ENCODE measurements around the gene EHBP1. TPM values are rescaled to one million over a fixed set of nuclear protein-coding genes. Genes with fewer than 3 reads are reported as not detected.
A peak's percentile ranks its signal among the peaks of the same experiment; 100 is the strongest.

The EHBP1 gene
- total RNA-seq, 2 donors from 2014 or later: 23.7 to 34.3 TPM

GRCh38 chr2:62789518-62789917 lies 84.0 kb downstream of the EHBP1 start:
- no peaks in the 10 kb centered on the region for H3K36me3 Mint-ChIP-seq
- H3K27me3 Mint-ChIP-seq: no peaks in the 10 kb centered on the region
- ATAC-seq (no peak), DNase-seq (ENCODE audit: low spot score) (no peak)
- no peaks in the 10 kb centered on the region for H3K9me3 Mint-ChIP-seq
- H3K4me1 Mint-ChIP-seq (ENCODE audit: low read depth in 2 of 2): peaks cover 0 to 14% of the 10 kb centered on the region in 2 donors
- no peak overlapping the region for H3K27ac Mint-ChIP-seq
- H3K4me3 Mint-ChIP-seq: no peak overlapping the region

GRCh38 chr2:62789918-62790317 lies 84.4 kb downstream of the EHBP1 start:
- H3K36me3 Mint-ChIP-seq: no peaks in the 10 kb centered on the region
- no peaks in the 10 kb centered on the region for H3K27me3 Mint-ChIP-seq
- H3K4me1 Mint-ChIP-seq (ENCODE audit: low read depth in 2 of 2): peaks cover 0 to 14% of the 10 kb centered on the region in 2 donors
- DNase-seq (ENCODE audit: low spot score) (no peak), ATAC-seq (no peak)
- no peaks in the 10 kb centered on the region for H3K9me3 Mint-ChIP-seq
- H3K4me3 Mint-ChIP-seq: no peak overlapping the region
- H3K27ac Mint-ChIP-seq: no peak overlapping the region

GRCh38 chr2:62792408-62792807 lies 86.9 kb downstream of the EHBP1 start:
- no peaks in the 10 kb centered on the region for H3K9me3 Mint-ChIP-seq
- peaks cover 0 to 5% of the 10 kb centered on the region in 2 donors for H3K4me1 Mint-ChIP-seq (ENCODE audit: low read depth in 2 of 2)
- ATAC-seq (no peak), DNase-seq (ENCODE audit: low spot score) (no peak)
- H3K27ac Mint-ChIP-seq: peak overlapping the region in 1 of 2 donors; percentile 5
- no peaks in the 10 kb centered on the region for H3K36me3 Mint-ChIP-seq
- H3K27me3 Mint-ChIP-seq: no peaks in the 10 kb centered on the region
- H3K4me3 Mint-ChIP-seq: no peak overlapping the region

GRCh38 chr2:62793213-62793612 lies 87.7 kb downstream of the EHBP1 start:
- Mint-ChIP-seq H3K27me3 (no peaks in the 10 kb centered on the region), H3K27ac (no peak overlapping the region), H3K4me3 (no peak overlapping the region), H3K36me3 (no peaks in the 10 kb centered on the region), H3K4me1 (ENCODE audit: low read depth in 2 of 2) (peaks cover 0 to 5% of the 10 kb centered on the region in 2 donors), H3K9me3 (no peaks in the 10 kb centered on the region)
- no peak for DNase-seq (ENCODE audit: low spot score)
- no peak for ATAC-seq

- DNase-seq (ENCODE audit: low spot score) (no peak), ATAC-seq (no peak)
- H3K4me3 Mint-ChIP-seq: no peak overlapping the region
- H3K27me3 Mint-ChIP-seq: no peaks in the 10 kb centered on the region
- H3K36me3 Mint-ChIP-seq: no peaks in the 10 kb centered on the region
- no peaks in the 10 kb centered on the region for H3K9me3 Mint-ChIP-seq
- no peak overlapping the region for H3K27ac Mint-ChIP-seq
- no peaks in the 10 kb centered on the region for H3K4me1 Mint-ChIP-seq (ENCODE audit: low read depth in 2 of 2)
Measured at GRCh38 chr2:62794791-62795190, 89.3 kb downstream of the EHBP1 start.

- no peak for ATAC-seq
- no peak for DNase-seq (ENCODE audit: low spot score)
- H3K4me3 Mint-ChIP-seq: no peak overlapping the region
- H3K27me3 Mint-ChIP-seq: no peaks in the 10 kb centered on the region
- no peaks in the 10 kb centered on the region for H3K36me3 Mint-ChIP-seq
- no peaks in the 10 kb centered on the region for H3K4me1 Mint-ChIP-seq (ENCODE audit: low read depth in 2 of 2)
- no peak overlapping the region for H3K27ac Mint-ChIP-seq
- no peaks in the 10 kb centered on the region for H3K9me3 Mint-ChIP-seq
Measured at GRCh38 chr2:62795341-62795740, 89.8 kb downstream of the EHBP1 start.

- Mint-ChIP-seq H3K27me3 (no peaks in the 10 kb centered on the region), H3K4me1 (ENCODE audit: low read depth in 2 of 2) (peaks cover 5 to 8% of the 10 kb centered on the region in 2 donors), H3K9me3 (no peaks in the 10 kb centered on the region), H3K27ac (no peak overlapping the region), H3K36me3 (no peaks in the 10 kb centered on the region), H3K4me3 (no peak overlapping the region)
- ATAC-seq: no peak
- DNase-seq (ENCODE audit: low spot score): no peak
Measured at GRCh38 chr2:62797107-62797506, 91.6 kb downstream of the EHBP1 start.

GRCh38 chr2:62800618-62801017 lies 95.1 kb downstream of the EHBP1 start:
- ATAC-seq (no peak), DNase-seq (ENCODE audit: low spot score) (no peak)
- Mint-ChIP-seq H3K9me3 (no peaks in the 10 kb centered on the region), H3K27me3 (no peaks in the 10 kb centered on the region), H3K36me3 (no peaks in the 10 kb centered on the region), H3K27ac (no peak overlapping the region), H3K4me3 (no peak overlapping the region), H3K4me1 (ENCODE audit: low read depth in 2 of 2) (peaks cover 7 to 9% of the 10 kb centered on the region in 2 donors)

GRCh38 chr2:62801110-62801509 lies 95.6 kb downstream of the EHBP1 start:
- Mint-ChIP-seq H3K27me3 (no peaks in the 10 kb centered on the region), H3K4me1 (ENCODE audit: low read depth in 2 of 2) (peaks cover 7 to 9% of the 10 kb centered on the region in 2 donors), H3K27ac (no peak overlapping the region), H3K9me3 (peaks cover under 1% of the 10 kb centered on the region), H3K36me3 (no peaks in the 10 kb centered on the region), H3K4me3 (no peak overlapping the region)
- DNase-seq (ENCODE audit: low spot score) (no peak), ATAC-seq (no peak)

GRCh38 chr2:62801814-62802523 lies 96.5 kb downstream of the EHBP1 start:
- H3K4me3 Mint-ChIP-seq: peak overlapping the region; percentile 42
- peaks cover 7 to 12% of the 10 kb centered on the region in 2 donors for H3K4me1 Mint-ChIP-seq (ENCODE audit: low read depth in 2 of 2)
- no peaks in the 10 kb centered on the region for H3K27me3 Mint-ChIP-seq
- peaks cover 3% of the 10 kb centered on the region for H3K9me3 Mint-ChIP-seq
- ATAC-seq (peak in 1 of 2 donors; percentile 24), DNase-seq (ENCODE audit: low spot score) (no peak)
- no peaks in the 10 kb centered on the region for H3K36me3 Mint-ChIP-seq
- no peak overlapping the region for H3K27ac Mint-ChIP-seq

GRCh38 chr2:62803961-62804360 lies 98.4 kb downstream of the EHBP1 start:
- no peaks in the 10 kb centered on the region for H3K27me3 Mint-ChIP-seq
- peaks cover 15 to 20% of the 10 kb centered on the region in 2 donors for H3K4me1 Mint-ChIP-seq (ENCODE audit: low read depth in 2 of 2)
- ATAC-seq (no peak), DNase-seq (ENCODE audit: low spot score) (no peak)
- H3K36me3 Mint-ChIP-seq: peaks cover 13% of the 10 kb centered on the region
- no peak overlapping the region for H3K4me3 Mint-ChIP-seq
- H3K9me3 Mint-ChIP-seq: peaks cover 3% of the 10 kb centered on the region
- no peak overlapping the region for H3K27ac Mint-ChIP-seq

- Mint-ChIP-seq H3K4me3 (no peak overlapping the region), H3K27ac (no peak overlapping the region), H3K27me3 (no peaks in the 10 kb centered on the region), H3K36me3 (peaks cover 13% of the 10 kb centered on the region), H3K4me1 (ENCODE audit: low read depth in 2 of 2) (peaks cover 15 to 22% of the 10 kb centered on the region in 2 donors), H3K9me3 (peaks cover 3% of the 10 kb centered on the region)
- no peak for DNase-seq (ENCODE audit: low spot score)
- ATAC-seq: no peak
Measured at GRCh38 chr2:62806231-62806630, 100.7 kb downstream of the EHBP1 start.

- H3K36me3 Mint-ChIP-seq: peaks cover 13% of the 10 kb centered on the region
- no peaks in the 10 kb centered on the region for H3K27me3 Mint-ChIP-seq
- no peak for ATAC-seq
- H3K27ac Mint-ChIP-seq: no peak overlapping the region
- peaks cover 3% of the 10 kb centered on the region for H3K9me3 Mint-ChIP-seq
- DNase-seq (ENCODE audit: low spot score): no peak
- no peak overlapping the region for H3K4me3 Mint-ChIP-seq
- peaks cover 9 to 20% of the 10 kb centered on the region in 2 donors for H3K4me1 Mint-ChIP-seq (ENCODE audit: low read depth in 2 of 2)
Measured at GRCh38 chr2:62808554-62808953, 103.0 kb downstream of the EHBP1 start.

GRCh38 chr2:62811086-62811485 lies 105.6 kb downstream of the EHBP1 start:
- no peak overlapping the region for H3K27ac Mint-ChIP-seq
- H3K9me3 Mint-ChIP-seq: peaks cover 3% of the 10 kb centered on the region
- DNase-seq (ENCODE audit: low spot score) (no peak), ATAC-seq (no peak)
- peaks cover 15 to 25% of the 10 kb centered on the region in 2 donors for H3K4me1 Mint-ChIP-seq (ENCODE audit: low read depth in 2 of 2)
- no peak overlapping the region for H3K4me3 Mint-ChIP-seq
- no peaks in the 10 kb centered on the region for H3K27me3 Mint-ChIP-seq
- H3K36me3 Mint-ChIP-seq: peaks cover 13% of the 10 kb centered on the region

GRCh38 chr2:62811972-62812371 lies 106.5 kb downstream of the EHBP1 start:
- Mint-ChIP-seq H3K4me1 (ENCODE audit: low read depth in 2 of 2) (peaks cover 15 to 22% of the 10 kb centered on the region in 2 donors), H3K4me3 (no peak overlapping the region), H3K9me3 (no peaks in the 10 kb centered on the region), H3K36me3 (peaks cover 13% of the 10 kb centered on the region), H3K27me3 (no peaks in the 10 kb centered on the region), H3K27ac (no peak overlapping the region)
- DNase-seq (ENCODE audit: low spot score) (no peak), ATAC-seq (no peak)
